ENCODE data around the gene MRPL54.

DNA sequence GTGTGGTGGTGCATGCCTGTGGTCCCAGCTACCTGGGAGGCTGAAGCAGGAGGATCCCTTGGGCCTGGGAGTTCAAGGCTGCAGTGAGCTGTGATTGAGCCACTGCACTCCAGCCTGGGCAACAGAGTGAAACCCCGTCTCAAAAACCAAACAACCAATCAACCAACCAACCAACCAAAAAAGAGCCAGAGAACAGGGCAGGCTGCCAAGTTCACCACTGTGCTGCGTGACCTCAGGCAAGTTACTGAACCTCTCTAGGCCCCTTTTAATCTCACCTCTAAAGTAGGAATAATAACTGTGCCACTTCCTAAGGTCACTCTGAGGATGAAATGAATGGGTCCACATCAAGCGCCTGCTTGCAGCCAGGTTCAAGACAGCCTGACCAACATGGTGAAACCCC, 37.4 kb upstream of the MRPL54 start:
- TF ChIP-seq, protein P1, sequence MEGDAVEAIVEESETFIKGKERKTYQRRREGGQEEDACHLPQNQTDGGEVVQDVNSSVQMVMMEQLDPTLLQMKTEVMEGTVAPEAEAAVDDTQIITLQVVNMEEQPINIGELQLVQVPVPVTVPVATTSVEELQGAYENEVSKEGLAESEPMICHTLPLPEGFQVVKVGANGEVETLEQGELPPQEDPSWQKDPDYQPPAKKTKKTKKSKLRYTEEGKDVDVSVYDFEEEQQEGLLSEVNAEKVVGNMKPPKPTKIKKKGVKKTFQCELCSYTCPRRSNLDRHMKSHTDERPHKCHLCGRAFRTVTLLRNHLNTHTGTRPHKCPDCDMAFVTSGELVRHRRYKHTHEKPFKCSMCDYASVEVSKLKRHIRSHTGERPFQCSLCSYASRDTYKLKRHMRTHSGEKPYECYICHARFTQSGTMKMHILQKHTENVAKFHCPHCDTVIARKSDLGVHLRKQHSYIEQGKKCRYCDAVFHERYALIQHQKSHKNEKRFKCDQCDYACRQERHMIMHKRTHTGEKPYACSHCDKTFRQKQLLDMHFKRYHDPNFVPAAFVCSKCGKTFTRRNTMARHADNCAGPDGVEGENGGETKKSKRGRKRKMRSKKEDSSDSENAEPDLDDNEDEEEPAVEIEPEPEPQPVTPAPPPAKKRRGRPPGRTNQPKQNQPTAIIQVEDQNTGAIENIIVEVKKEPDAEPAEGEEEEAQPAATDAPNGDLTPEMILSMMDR (IDR thresholded peaks at IDR 0.05; ENCODE audit: insufficient read depth, low read depth, low read length) = no peak
- no peak for TF ChIP-seq EZH2 (IDR thresholded peaks at IDR 0.05; ENCODE audit: insufficient read depth, low read length)
